HepG2 (cell line): ENCODE measurements around the gene DHRS4L2. TPM values are rescaled to one million over a fixed set of nuclear protein-coding genes. Genes with fewer than 3 reads are reported as not detected.

Experiments used
- ASH2L ChIP-seq: fragments of 300-600, 200-600 bp; sonication (generic); IDR thresholded peaks from 2 replicates; pipeline ENCODE4 v1.7.0; 2017; ENCODE audit warnings: low read depth, mild to moderate bottlenecking, moderate library complexity, mixed read lengths, low read length; ENCODE audit not compliant: insufficient read length
- HNRNPK ChIP-seq: fragments of 200-400 bp; formaldehyde crosslinking; IDR thresholded peaks from 2 replicates; pipeline ENCODE4 v1.6.1; 2018; ENCODE audit warnings: low read length, low read depth, moderate library complexity, mild to moderate bottlenecking; ENCODE audit not compliant: poor library complexity, severe bottlenecking
- KDM3A ChIP-seq: IDR thresholded peaks from 2 replicates; pipeline ENCODE4 v1.6.1; 2018; ENCODE audit warnings: low read depth, missing compliant biosample characterization
- KDM4B ChIP-seq: sonication (generic); formaldehyde crosslinking; IDR thresholded peaks from 2 replicates; pipeline ENCODE4 v1.4.0; 2020; ENCODE audit warnings: missing genetic modification reagents
- MIXL1 ChIP-seq: IDR thresholded peaks from 2 replicates; pipeline ENCODE4 v1.6.1; 2016
- PHF5A ChIP-seq: IDR thresholded peaks from one replicate; pipeline ENCODE4 v1.6.1; 2018; ENCODE audit warnings: low read depth, missing genetic modification reagents; ENCODE audit not compliant: unreplicated experiment
- POLR2AphosphoS5 ChIP-seq: IDR thresholded peaks from 2 replicates; pipeline ENCODE4 v1.6.1; 2012; ENCODE audit warnings: low read depth, low read length
- YEATS2 ChIP-seq: sonication (generic); formaldehyde crosslinking; IDR thresholded peaks from 2 replicates; pipeline ENCODE4 v1.4.0; 2020; ENCODE audit warnings: missing genetic modification reagents, borderline replicate concordance
- ZFP36L1 ChIP-seq: sonication (generic); formaldehyde crosslinking; IDR thresholded peaks from 2 replicates; pipeline ENCODE4 v1.8.0; 2022; ENCODE audit warnings: mild to moderate bottlenecking, missing genetic modification reagents, moderate library complexity
- ZFP90 ChIP-seq: sonication (generic); formaldehyde crosslinking; IDR thresholded peaks from 2 replicates; pipeline ENCODE4 v1.8.0; 2022; ENCODE audit warnings: missing genetic modification reagents, mild to moderate bottlenecking, inconsistent platforms, borderline replicate concordance
- ZNF333 ChIP-seq: sonication (generic); formaldehyde crosslinking; IDR thresholded peaks from 2 replicates; pipeline ENCODE4 v1.4.0; 2020; ENCODE audit warnings: mild to moderate bottlenecking, missing genetic modification reagents, borderline replicate concordance
- ZNF33B ChIP-seq: sonication (generic); formaldehyde crosslinking; IDR thresholded peaks from 2 replicates; pipeline ENCODE4 v1.5.1; 2020; ENCODE audit warnings: mild to moderate bottlenecking, missing genetic modification reagents
- ZNF563 ChIP-seq: sonication (generic); formaldehyde crosslinking; IDR thresholded peaks from 2 replicates; pipeline ENCODE4 v1.8.0; 2022; ENCODE audit warnings: mild to moderate bottlenecking, moderate library complexity, missing genetic modification reagents
- ZNF567 ChIP-seq: sonication (generic); formaldehyde crosslinking; IDR thresholded peaks from 2 replicates; pipeline ENCODE4 v1.8.1; 2023; ENCODE audit warnings: mild to moderate bottlenecking, missing genetic modification reagents, borderline replicate concordance
- ZSCAN31 ChIP-seq: sonication (generic); formaldehyde crosslinking; IDR thresholded peaks from 2 replicates; pipeline ENCODE4 v1.5.0; 2020; ENCODE audit warnings: low read depth, mild to moderate bottlenecking, missing genetic modification reagents
- polyA plus RNA-seq, 8 experiments: library from polyadenylated mRNA; depleted of rRNA in 3 of 8; stranded (reverse) in 7 of 8; unstranded in 1 of 8; fragments of >200 nt; fragmentation: Illumina TruSeq in 4 of 8; extraction: Trizol in 4 of 8; gene quantifications; 2 replicates each; pipeline versions ENCODE4 v1.2.1 to v1.2.3, GENCODE V29; 2011 to 2016; ENCODE audit warnings: low read depth in 4 of 8, missing spikeins in 1 of 8, mixed read lengths in 1 of 8; ENCODE audit not compliant: insufficient read depth in 1 of 8
- total RNA-seq, 5 experiments: library from RNA; depleted of rRNA; stranded (reverse); fragments of >200 nt; fragmentation: Illumina TruSeq; extraction: Trizol; gene quantifications; 2 replicates each; pipeline ENCODE4 v1.2.3, GENCODE V29; 2016; ENCODE audit warnings: low read depth in 1 of 5
- TF ChIP-seq, protein P1 (sequence below): sonication (generic); formaldehyde crosslinking; IDR thresholded peaks from 2 replicates; pipeline ENCODE4 v1.4.0; 2020; ENCODE audit warnings: mild to moderate bottlenecking, missing genetic modification reagents
- TF ChIP-seq, protein P2 (sequence below): sonication (generic); formaldehyde crosslinking; IDR thresholded peaks from 2 replicates; pipeline ENCODE4 v1.9.0; 2021; ENCODE audit warnings: missing genetic modification reagents, borderline replicate concordance
- TF ChIP-seq, protein P3 (sequence below): sonication (generic); formaldehyde crosslinking; conservative IDR thresholded peaks from 2 replicates; pipeline ENCODE4 v1.8.0; 2022; ENCODE audit warnings: mild to moderate bottlenecking, moderate library complexity, missing genetic modification reagents
- TF ChIP-seq, protein P4 (sequence below): sonication (generic); formaldehyde crosslinking; conservative IDR thresholded peaks from 2 replicates; pipeline ENCODE4 v1.4.0; 2020; ENCODE audit warnings: missing genetic modification reagents

DHRS4L2 gene
- total and polyA plus RNA-seq, 2 of the 13 experiments (the other 11 are each of a cell fraction or from before 2014, with no cell fraction given) = 24.7 to 38.2 TPM

- TF ChIP-seq, protein P1, sequence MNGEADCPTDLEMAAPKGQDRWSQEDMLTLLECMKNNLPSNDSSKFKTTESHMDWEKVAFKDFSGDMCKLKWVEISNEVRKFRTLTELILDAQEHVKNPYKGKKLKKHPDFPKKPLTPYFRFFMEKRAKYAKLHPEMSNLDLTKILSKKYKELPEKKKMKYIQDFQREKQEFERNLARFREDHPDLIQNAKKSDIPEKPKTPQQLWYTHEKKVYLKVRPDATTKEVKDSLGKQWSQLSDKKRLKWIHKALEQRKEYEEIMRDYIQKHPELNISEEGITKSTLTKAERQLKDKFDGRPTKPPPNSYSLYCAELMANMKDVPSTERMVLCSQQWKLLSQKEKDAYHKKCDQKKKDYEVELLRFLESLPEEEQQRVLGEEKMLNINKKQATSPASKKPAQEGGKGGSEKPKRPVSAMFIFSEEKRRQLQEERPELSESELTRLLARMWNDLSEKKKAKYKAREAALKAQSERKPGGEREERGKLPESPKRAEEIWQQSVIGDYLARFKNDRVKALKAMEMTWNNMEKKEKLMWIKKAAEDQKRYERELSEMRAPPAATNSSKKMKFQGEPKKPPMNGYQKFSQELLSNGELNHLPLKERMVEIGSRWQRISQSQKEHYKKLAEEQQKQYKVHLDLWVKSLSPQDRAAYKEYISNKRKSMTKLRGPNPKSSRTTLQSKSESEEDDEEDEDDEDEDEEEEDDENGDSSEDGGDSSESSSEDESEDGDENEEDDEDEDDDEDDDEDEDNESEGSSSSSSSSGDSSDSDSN (CRISPR knock-in tag) = peak; percentile 43
- TF ChIP-seq ZNF563 (CRISPR knock-in tag) = no peak
- 0 out of 2 replicates have a peak, but pooled peaks have one; percentile 87 for TF ChIP-seq ZNF567
- peak; percentile 66; the same call in 1 of the 2 replicates for TF ChIP-seq ZFP90
- TF ChIP-seq PHF5A (CRISPR knock-in tag) = peak; percentile 86
- TF ChIP-seq KDM3A (CRISPR knock-in tag) = peak; percentile 91; the same call in 1 of the 2 replicates
- TF ChIP-seq, protein P2, sequence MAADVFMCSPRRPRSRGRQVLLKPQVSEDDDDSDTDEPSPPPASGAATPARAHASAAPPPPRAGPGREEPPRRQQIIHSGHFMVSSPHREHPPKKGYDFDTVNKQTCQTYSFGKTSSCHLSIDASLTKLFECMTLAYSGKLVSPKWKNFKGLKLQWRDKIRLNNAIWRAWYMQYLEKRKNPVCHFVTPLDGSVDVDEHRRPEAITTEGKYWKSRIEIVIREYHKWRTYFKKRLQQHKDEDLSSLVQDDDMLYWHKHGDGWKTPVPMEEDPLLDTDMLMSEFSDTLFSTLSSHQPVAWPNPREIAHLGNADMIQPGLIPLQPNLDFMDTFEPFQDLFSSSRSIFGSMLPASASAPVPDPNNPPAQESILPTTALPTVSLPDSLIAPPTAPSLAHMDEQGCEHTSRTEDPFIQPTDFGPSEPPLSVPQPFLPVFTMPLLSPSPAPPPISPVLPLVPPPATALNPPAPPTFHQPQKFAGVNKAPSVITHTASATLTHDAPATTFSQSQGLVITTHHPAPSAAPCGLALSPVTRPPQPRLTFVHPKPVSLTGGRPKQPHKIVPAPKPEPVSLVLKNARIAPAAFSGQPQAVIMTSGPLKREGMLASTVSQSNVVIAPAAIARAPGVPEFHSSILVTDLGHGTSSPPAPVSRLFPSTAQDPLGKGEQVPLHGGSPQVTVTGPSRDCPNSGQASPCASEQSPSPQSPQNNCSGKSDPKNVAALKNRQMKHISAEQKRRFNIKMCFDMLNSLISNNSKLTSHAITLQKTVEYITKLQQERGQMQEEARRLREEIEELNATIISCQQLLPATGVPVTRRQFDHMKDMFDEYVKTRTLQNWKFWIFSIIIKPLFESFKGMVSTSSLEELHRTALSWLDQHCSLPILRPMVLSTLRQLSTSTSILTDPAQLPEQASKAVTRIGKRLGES (CRISPR knock-in tag) = no peak
- TF ChIP-seq ZNF33B = no peak; the same call in 1 of the 2 replicates
- no peak for TF ChIP-seq ZNF333 (CRISPR knock-in tag)
- TF ChIP-seq, protein P3, sequence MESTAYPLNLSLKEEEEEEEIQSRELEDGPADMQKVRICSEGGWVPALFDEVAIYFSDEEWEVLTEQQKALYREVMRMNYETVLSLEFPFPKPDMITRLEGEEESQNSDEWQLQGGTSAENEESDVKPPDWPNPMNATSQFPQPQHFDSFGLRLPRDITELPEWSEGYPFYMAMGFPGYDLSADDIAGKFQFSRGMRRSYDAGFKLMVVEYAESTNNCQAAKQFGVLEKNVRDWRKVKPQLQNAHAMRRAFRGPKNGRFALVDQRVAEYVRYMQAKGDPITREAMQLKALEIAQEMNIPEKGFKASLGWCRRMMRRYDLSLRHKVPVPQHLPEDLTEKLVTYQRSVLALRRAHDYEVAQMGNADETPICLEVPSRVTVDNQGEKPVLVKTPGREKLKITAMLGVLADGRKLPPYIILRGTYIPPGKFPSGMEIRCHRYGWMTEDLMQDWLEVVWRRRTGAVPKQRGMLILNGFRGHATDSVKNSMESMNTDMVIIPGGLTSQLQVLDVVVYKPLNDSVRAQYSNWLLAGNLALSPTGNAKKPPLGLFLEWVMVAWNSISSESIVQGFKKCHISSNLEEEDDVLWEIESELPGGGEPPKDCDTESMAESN = no peak
- TF ChIP-seq KDM4B (CRISPR knock-in tag) = no peak
- TF ChIP-seq ZSCAN31 (CRISPR knock-in tag) = peak; percentile 84
- peak; percentile 93 for TF ChIP-seq MIXL1 (CRISPR knock-in tag)
- peak; percentile 74; the same call in 1 of the 2 replicates for TF ChIP-seq YEATS2
- no peak for TF ChIP-seq ZFP36L1 (CRISPR knock-in tag)
- TF ChIP-seq POLR2AphosphoS5 = no peak
- TF ChIP-seq, protein P4, sequence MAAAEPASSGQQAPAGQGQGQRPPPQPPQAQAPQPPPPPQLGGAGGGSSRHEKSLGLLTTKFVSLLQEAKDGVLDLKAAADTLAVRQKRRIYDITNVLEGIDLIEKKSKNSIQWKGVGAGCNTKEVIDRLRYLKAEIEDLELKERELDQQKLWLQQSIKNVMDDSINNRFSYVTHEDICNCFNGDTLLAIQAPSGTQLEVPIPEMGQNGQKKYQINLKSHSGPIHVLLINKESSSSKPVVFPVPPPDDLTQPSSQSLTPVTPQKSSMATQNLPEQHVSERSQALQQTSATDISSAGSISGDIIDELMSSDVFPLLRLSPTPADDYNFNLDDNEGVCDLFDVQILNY = no peak
- no peak for TF ChIP-seq ASH2L
- no peak for TF ChIP-seq HNRNPK
Measured at GRCh38 chr14:24013654-24014514, 25.2 kb downstream of the DHRS4L2 start (continued).
